ENCODE results near the gene SLC35C1.

GRCh38 chr11:45788887-45789286, 16.1 kb upstream of the SLC35C1 start:
- TF ChIP-seq POLR2A (IDR thresholded peaks at IDR 0.05) = no peak
- TF ChIP-seq CTCF (IDR thresholded peaks at IDR 0.05) = no peak
- TF ChIP-seq POLR2AphosphoS5 (IDR thresholded peaks at IDR 0.05) = no peak
- no peak for TF ChIP-seq EP300 (IDR thresholded peaks at IDR 0.05; ENCODE audit: low read depth)
